HEK293 (cell line): ENCODE measurements around the gene DSN1.

Experiments used
- CTCF ChIA-PET: fragments of 350-600 bp; formaldehyde crosslinking; extraction: SDS; loops from one replicate; lab custom pipeline; 2021; ENCODE audit warnings: antibody characterized with exemption; lab: Yijun Ruan, JAX
- POLR2A ChIA-PET: fragments of 300-600 bp; formaldehyde crosslinking; extraction: SDS; loops from one replicate; lab custom pipeline; 2020; ENCODE audit warnings: antibody characterized with exemption, inconsistent platforms; lab: Yijun Ruan, JAX
- H3K27ac ChIP-seq: fragments of 200-500 bp; sonication (Bioruptor generic); 2 replicates; pipeline ENCODE4 v1.5.1; 2014; ENCODE audit warnings: low read depth, low read length, control low read depth, inconsistent platforms; ENCODE audit errors: extremely low read depth
- H3K36me3 ChIP-seq, 2 experiments: fragments of 200-500 bp in 1 of 2; sonication (Bioruptor generic) in 1 of 2; 1 replicate in 1 of 2; 2 replicates in 1 of 2; pipeline ENCODE4 v1.5.1; 2014 to 2017; ENCODE audit warnings: inconsistent platforms in 2 of 2, low read length in 2 of 2; ENCODE audit not compliant: control insufficient read depth in 2 of 2, insufficient read depth in 1 of 2
- H3K4me1 ChIP-seq: fragments of 200-500 bp; sonication (Bioruptor generic); 2 replicates; pipeline ENCODE4 v1.5.1; 2014; ENCODE audit warnings: mild to moderate bottlenecking, low read length, inconsistent platforms; ENCODE audit not compliant: control insufficient read depth, insufficient read depth
- H3K4me3 ChIP-seq: 2 replicates; pipeline ENCODE4 v1.5.1; 2011; ENCODE audit warnings: low read depth, mild to moderate bottlenecking, control low read depth, low read length, moderate library complexity
- H3K9me3 ChIP-seq: fragments of 200-500 bp; sonication (Bioruptor generic); 2 replicates; pipeline ENCODE4 v1.5.1; 2014; ENCODE audit warnings: low read depth, low read length, inconsistent platforms; ENCODE audit not compliant: control insufficient read depth, insufficient read depth
- FEZF1 ChIP-seq: fragments of 450-650 bp; formaldehyde crosslinking; IDR thresholded peaks from 2 replicates; pipeline ENCODE4 v1.5.1; 2016; ENCODE audit warnings: missing biosample characterization, missing genetic modification characterization
- KLF8 ChIP-seq: fragments of 450-650 bp; formaldehyde crosslinking; IDR thresholded peaks from 2 replicates; pipeline ENCODE4 v1.5.1; 2016; ENCODE audit warnings: missing biosample characterization, missing genetic modification characterization
- MEIS1 ChIP-seq: sonication (generic); formaldehyde crosslinking; IDR thresholded peaks from 2 replicates; pipeline ENCODE4 v1.8.1; 2022; ENCODE audit warnings: missing genetic modification reagents, mild to moderate bottlenecking, borderline replicate concordance
- SCRT2 ChIP-seq: fragments of 450-650 bp; formaldehyde crosslinking; IDR thresholded peaks from 2 replicates; pipeline ENCODE4 v1.5.1; 2016; ENCODE audit warnings: missing biosample characterization, missing genetic modification characterization
- SP2 ChIP-seq: fragments of 450-650 bp; formaldehyde crosslinking; IDR thresholded peaks from 2 replicates; pipeline ENCODE4 v1.5.1; 2016; ENCODE audit warnings: missing biosample characterization, missing genetic modification characterization
- TCF7L2 ChIP-seq: IDR thresholded peaks from 2 replicates; pipeline ENCODE4 v1.6.1; 2011; ENCODE audit warnings: low read depth, mild to moderate bottlenecking, inconsistent platforms, low read length, moderate library complexity, borderline replicate concordance
- YY1 ChIP-seq: fragments of 450-650 bp; formaldehyde crosslinking; IDR thresholded peaks from 2 replicates; pipeline ENCODE4 v1.5.1; 2018; ENCODE audit warnings: missing biosample characterization, missing genetic modification characterization
- ZBTB17 ChIP-seq: fragments of 450-650 bp; formaldehyde crosslinking; IDR thresholded peaks from 2 replicates; pipeline ENCODE4 v1.5.1; 2016; ENCODE audit warnings: missing biosample characterization, missing genetic modification characterization
- ZFP37 ChIP-seq: fragments of 450-650 bp; formaldehyde crosslinking; IDR thresholded peaks from 2 replicates; pipeline ENCODE4 v1.5.1; 2016; ENCODE audit warnings: missing biosample characterization, missing genetic modification characterization
- ZFP69B ChIP-seq: fragments of 450-650 bp; formaldehyde crosslinking; IDR thresholded peaks from 2 replicates; pipeline ENCODE4 v1.5.1; 2016; ENCODE audit warnings: missing biosample characterization, missing genetic modification characterization
- ZIC2 ChIP-seq: fragments of 450-650 bp; formaldehyde crosslinking; IDR thresholded peaks from 2 replicates; pipeline ENCODE4 v1.5.1; 2016; ENCODE audit warnings: missing biosample characterization, missing genetic modification characterization
- ZNF10 ChIP-seq: fragments of 450-650 bp; formaldehyde crosslinking; IDR thresholded peaks from 2 replicates; pipeline ENCODE4 v1.5.1; 2017; ENCODE audit warnings: missing biosample characterization, missing genetic modification characterization
- ZNF132 ChIP-seq: fragments of 450-650 bp; formaldehyde crosslinking; IDR thresholded peaks from 2 replicates; pipeline ENCODE4 v1.5.1; 2017; ENCODE audit warnings: missing biosample characterization, missing genetic modification characterization, borderline replicate concordance
- ZNF214 ChIP-seq: fragments of 450-650 bp; formaldehyde crosslinking; IDR thresholded peaks from 2 replicates; pipeline ENCODE4 v1.5.1; 2017; ENCODE audit warnings: missing biosample characterization, mild to moderate bottlenecking, missing genetic modification characterization, borderline replicate concordance
- ZNF248 ChIP-seq: fragments of 450-650 bp; formaldehyde crosslinking; IDR thresholded peaks from 2 replicates; pipeline ENCODE4 v1.5.1; 2017; ENCODE audit warnings: missing biosample characterization, missing genetic modification characterization
- ZNF292 ChIP-seq: fragments of 450-650 bp; formaldehyde crosslinking; IDR thresholded peaks from 2 replicates; pipeline ENCODE4 v1.5.1; 2016; ENCODE audit warnings: low read depth, missing biosample characterization, missing genetic modification characterization, borderline replicate concordance
- ZNF335 ChIP-seq: fragments of 450-650 bp; formaldehyde crosslinking; conservative IDR thresholded peaks from 2 replicates; pipeline ENCODE4 v1.5.1; 2016; ENCODE audit warnings: missing biosample characterization, missing genetic modification characterization
- ZNF404 ChIP-seq: fragments of 450-650 bp; formaldehyde crosslinking; IDR thresholded peaks from 2 replicates; pipeline ENCODE4 v1.5.1; 2017; ENCODE audit warnings: missing biosample characterization, missing genetic modification characterization
- ZNF530 ChIP-seq: fragments of 450-650 bp; formaldehyde crosslinking; IDR thresholded peaks from 2 replicates; pipeline ENCODE4 v1.5.1; 2016; ENCODE audit warnings: low read depth, missing biosample characterization, missing genetic modification characterization
- ZNF544 ChIP-seq: fragments of 450-650 bp; formaldehyde crosslinking; IDR thresholded peaks from 2 replicates; pipeline ENCODE4 v1.5.0; 2017; ENCODE audit warnings: missing biosample characterization, missing genetic modification characterization
- ZNF560 ChIP-seq: fragments of 450-650 bp; formaldehyde crosslinking; IDR thresholded peaks from 2 replicates; pipeline ENCODE4 v1.5.1; 2017; ENCODE audit warnings: missing biosample characterization, missing genetic modification characterization, borderline replicate concordance
- ZNF561 ChIP-seq: fragments of 450-650 bp; IDR thresholded peaks from 2 replicates; pipeline ENCODE4 v1.5.1; 2018; ENCODE audit warnings: missing biosample characterization, missing genetic modification characterization, borderline replicate concordance
- ZNF629 ChIP-seq: fragments of 450-650 bp; formaldehyde crosslinking; IDR thresholded peaks from 2 replicates; pipeline ENCODE4 v1.5.1; 2017; ENCODE audit warnings: missing biosample characterization, missing genetic modification characterization
- ZNF639 ChIP-seq: fragments of 450-650 bp; formaldehyde crosslinking; IDR thresholded peaks from 2 replicates; pipeline ENCODE4 v1.5.1; 2016; ENCODE audit warnings: missing biosample characterization, missing genetic modification characterization
- ZNF670 ChIP-seq: fragments of 450-650 bp; formaldehyde crosslinking; IDR thresholded peaks from 2 replicates; pipeline ENCODE4 v1.5.1; 2016; ENCODE audit warnings: missing biosample characterization, missing genetic modification characterization, low read depth
- ZNF701 ChIP-seq: fragments of 450-650 bp; formaldehyde crosslinking; IDR thresholded peaks from 2 replicates; pipeline ENCODE4 v1.5.1; 2016; ENCODE audit warnings: missing biosample characterization, missing genetic modification characterization
- ZNF707 ChIP-seq: fragments of 450-650 bp; formaldehyde crosslinking; IDR thresholded peaks from 2 replicates; pipeline ENCODE4 v1.5.1; 2016; ENCODE audit warnings: missing biosample characterization, missing genetic modification characterization

DSN1 gene

GRCh38 chr20:36817496-36817895 is 43.9 kb upstream of the DSN1 start:
- no peak overlapping the region for H3K27ac ChIP-seq
- H3K4me1 ChIP-seq, result peaks cover 7% of the 10 kb centered on the region
- no peak overlapping the region for H3K4me3 ChIP-seq
- H3K36me3 ChIP-seq, result peaks cover 9 to 41% of the 10 kb centered on the region in 2 experiments; a peak in 2 of 3 replicates
- no peaks in the 10 kb centered on the region for H3K9me3 ChIP-seq
- no peak for TF ChIP-seq ZNF670 (tag by site-specific recombination)
- TF ChIP-seq ZNF639 (tag by site-specific recombination), result no peak
- TF ChIP-seq ZNF248, result no peak
- no peak for TF ChIP-seq ZNF629
- TF ChIP-seq ZFP37, result no peak
- no peak for TF ChIP-seq ZBTB17 (tag by site-specific recombination)
- no peak for TF ChIP-seq ZNF707 (tag by site-specific recombination)
- TF ChIP-seq ZNF561 (tag by site-specific recombination), result no peak
- no peak for TF ChIP-seq MEIS1 (CRISPR knock-in tag)
- TF ChIP-seq YY1 (tag by site-specific recombination), result no peak
- no peak for TF ChIP-seq ZNF214 (tag by site-specific recombination)
- TF ChIP-seq ZNF530, result no peak
- no peak for TF ChIP-seq ZNF404 (tag by site-specific recombination)
- TF ChIP-seq, all 188 proteins: peak for 0
- ChIA-PET CTCF (interaction anchor here (3.3 kb wide), 1 partner anchor 9 kb away, joined by 18 read pairs; no protein-coding TSS in a partner anchor), POLR2A (interaction anchor here (0.9 kb wide), 1 partner anchor 44 kb away, joined by 3 read pairs; the partner anchor contains the start of gene DSN1)

- Histone ChIP-seq H3K36me3 (peaks cover 9 to 58% of the 10 kb centered on the region in 2 experiments; a peak in 2 of 3 replicates), H3K4me3 (no peak overlapping the region), H3K27ac (no peak overlapping the region), H3K9me3 (no peaks in the 10 kb centered on the region), H3K4me1 (peaks cover 7% of the 10 kb centered on the region)
- CTCF ChIA-PET, result interaction anchor here (0.6 to 1.2 kb wide), 4 partner anchors 15 to 196 kb away, joined by 3 to 4 read pairs (median 3); no protein-coding TSS in a partner anchor
- TF ChIP-seq SP2 (no peak), ZFP69B (no peak), ZNF292 (no peak), ZIC2 (tag by site-specific recombination) (no peak), ZNF335 (no peak), ZNF701 (tag by site-specific recombination) (no peak), KLF8 (no peak), ZNF560 (tag by site-specific recombination) (no peak), ZNF544 (tag by site-specific recombination) (no peak), ZNF132 (tag by site-specific recombination) (no peak), SCRT2 (tag by site-specific recombination) (no peak), ZNF10 (tag by site-specific recombination) (no peak), FEZF1 (no peak), TCF7L2 (no peak)
- POLR2A ChIA-PET, result no interaction called here
These were observed 42.0 kb upstream of the DSN1 start for GRCh38 chr20:36815454-36816091.
